ENCODE measurements around the gene CAST. TPM values are rescaled to one million over a fixed set of nuclear protein-coding genes. Genes with fewer than 3 reads are reported as not detected.

The CAST gene
- polyA plus RNA-seq, 2 donors: 205 to 245 TPM

Other genes starting within 250 kb of the CAST start
- under 1 TPM; 0.04 to 0.05 TPM for gene PCSK1, start 229.1 kb upstream of the CAST start, polyA plus RNA-seq
- gene ERAP1, start 145.6 kb downstream of the CAST start, polyA plus RNA-seq: 1 to 10 TPM; 2.9 to 8.0 TPM
- 1 to 10 TPM in 1 of 2 donors, under 1 TPM in 1; 0.64 to 1.8 TPM for gene ERAP2, start 214.1 kb downstream of the CAST start, polyA plus RNA-seq

All from esophagus (tissue), 2 donors.